HepG2 (cell line): ENCODE results near the gene TMEM14B. TPM values are rescaled to one million over a fixed set of nuclear protein-coding genes. Genes with fewer than 3 reads are reported as not detected.

ENCODE experiments used
- CREB1 ChIP-seq, 2 experiments: fragments of 450-650 bp in 1 of 2; IDR thresholded peaks; 2 replicates each; pipeline ENCODE4 v1.6.1; 2016 to 2017; ENCODE audit warnings: control low read depth in 1 of 2, mild to moderate bottlenecking in 1 of 2, missing compliant biosample characterization in 1 of 2, missing genetic modification characterization in 1 of 2
- NFATC3 ChIP-seq: sonication (generic); formaldehyde crosslinking; IDR thresholded peaks from 2 replicates; pipeline ENCODE4 v1.5.1; 2020; ENCODE audit warnings: mild to moderate bottlenecking, missing genetic modification reagents
- NFE2L2 ChIP-seq: fragments of 150-350 bp; IDR thresholded peaks from 2 replicates; pipeline ENCODE4 v1.6.1; 2014; ENCODE audit warnings: low read length
- NFRKB ChIP-seq: fragments of 450-650 bp; IDR thresholded peaks from 2 replicates; pipeline ENCODE4 v1.6.1; 2017
- NR2C2 ChIP-seq: sonication (generic); formaldehyde crosslinking; IDR thresholded peaks from 2 replicates; pipeline ENCODE4 v1.4.0; 2020; ENCODE audit warnings: missing genetic modification reagents, mild to moderate bottlenecking, moderate library complexity, borderline replicate concordance
- NR3C1 ChIP-seq: sonication (generic); formaldehyde crosslinking; IDR thresholded peaks from 2 replicates; pipeline ENCODE4 v1.4.0; 2020; ENCODE audit warnings: missing genetic modification reagents
- RXRB ChIP-seq: IDR thresholded peaks from 2 replicates; pipeline ENCODE4 v1.6.1; 2016; ENCODE audit warnings: borderline replicate concordance, missing genetic modification reagents, missing compliant biosample characterization
- SIX4 ChIP-seq: sonication (generic); formaldehyde crosslinking; IDR thresholded peaks from 2 replicates; pipeline ENCODE4 v1.4.0; 2020; ENCODE audit warnings: missing genetic modification reagents
- SOX5 ChIP-seq: IDR thresholded peaks from 2 replicates; pipeline ENCODE4 v1.6.1; 2016; ENCODE audit warnings: borderline replicate concordance
- SP5 ChIP-seq: IDR thresholded peaks from 2 replicates; pipeline ENCODE4 v1.6.1; 2016; ENCODE audit warnings: low read depth, borderline replicate concordance
- SRSF4 ChIP-seq: fragments of 200-400 bp; formaldehyde crosslinking; IDR thresholded peaks from one replicate; pipeline ENCODE4 v1.6.1; 2018; ENCODE audit warnings: mild to moderate bottlenecking, low read depth, low read length, moderate library complexity; ENCODE audit not compliant: poor library complexity, severe bottlenecking
- ZFY ChIP-seq: sonication (generic); formaldehyde crosslinking; IDR thresholded peaks from 2 replicates; pipeline ENCODE4 v1.4.0; 2020; ENCODE audit warnings: missing genetic modification reagents
- ZNF337 ChIP-seq: sonication (generic); formaldehyde crosslinking; IDR thresholded peaks from 2 replicates; pipeline ENCODE4 v1.5.1; 2020; ENCODE audit warnings: missing genetic modification reagents, low read depth, mild to moderate bottlenecking, borderline replicate concordance
- ZNF501 ChIP-seq: sonication (generic); formaldehyde crosslinking; IDR thresholded peaks from 2 replicates; pipeline ENCODE4 v1.5.1; 2020; ENCODE audit warnings: mild to moderate bottlenecking, moderate library complexity, missing genetic modification reagents
- ZNF761 ChIP-seq: sonication (generic); formaldehyde crosslinking; conservative IDR thresholded peaks from 2 replicates; pipeline ENCODE4 v1.4.0; 2020; ENCODE audit warnings: mild to moderate bottlenecking, missing genetic modification reagents
- ZNF883 ChIP-seq: sonication (generic); formaldehyde crosslinking; IDR thresholded peaks from 2 replicates; pipeline ENCODE4 v1.5.1; 2020; ENCODE audit warnings: mild to moderate bottlenecking, missing genetic modification reagents; ENCODE audit errors: not compliant biosample characterization
- ZSCAN25 ChIP-seq: sonication (generic); formaldehyde crosslinking; IDR thresholded peaks from 2 replicates; pipeline ENCODE4 v1.8.0; 2022; ENCODE audit warnings: mild to moderate bottlenecking, missing genetic modification reagents
- polyA plus RNA-seq, 8 experiments: library from polyadenylated mRNA; depleted of rRNA in 3 of 8; stranded (reverse) in 7 of 8; unstranded in 1 of 8; fragments of >200 nt; fragmentation: Illumina TruSeq in 4 of 8; extraction: Trizol in 4 of 8; gene quantifications; 2 replicates each; pipeline versions ENCODE4 v1.2.1 to v1.2.3, GENCODE V29; 2011 to 2016; ENCODE audit warnings: low read depth in 4 of 8, missing spikeins in 1 of 8, mixed read lengths in 1 of 8; ENCODE audit not compliant: insufficient read depth in 1 of 8
- total RNA-seq, 5 experiments: library from RNA; depleted of rRNA; stranded (reverse); fragments of >200 nt; fragmentation: Illumina TruSeq; extraction: Trizol; gene quantifications; 2 replicates each; pipeline ENCODE4 v1.2.3, GENCODE V29; 2016; ENCODE audit warnings: low read depth in 1 of 5
- TF ChIP-seq, protein P1 (sequence below), 2 experiments: IDR thresholded peaks; 2 replicates each; pipeline ENCODE4 v1.6.1; 2011 to 2012; ENCODE audit warnings: low read length in 2 of 2, borderline replicate concordance in 1 of 2, low read depth in 1 of 2, mild to moderate bottlenecking in 1 of 2, moderate library complexity in 1 of 2
- TF ChIP-seq, protein P2 (sequence below): IDR thresholded peaks from 2 replicates; pipeline ENCODE4 v1.6.1; 2016
- TF ChIP-seq, protein P3 (sequence below): sonication (generic); IDR thresholded peaks from 2 replicates; pipeline ENCODE4 v1.6.1; 2016; ENCODE audit warnings: low read depth, borderline replicate concordance
- TF ChIP-seq, protein P4 (sequence below): sonication (generic); formaldehyde crosslinking; IDR thresholded peaks from 2 replicates; pipeline ENCODE4 v1.8.1; 2023; ENCODE audit warnings: missing genetic modification reagents, inconsistent platforms, borderline replicate concordance

The TMEM14B gene
- total and polyA plus RNA-seq, 2 of the 13 experiments (the other 11 are each of a cell fraction or from before 2014, with no cell fraction given): 133 to 200 TPM

DNA sequence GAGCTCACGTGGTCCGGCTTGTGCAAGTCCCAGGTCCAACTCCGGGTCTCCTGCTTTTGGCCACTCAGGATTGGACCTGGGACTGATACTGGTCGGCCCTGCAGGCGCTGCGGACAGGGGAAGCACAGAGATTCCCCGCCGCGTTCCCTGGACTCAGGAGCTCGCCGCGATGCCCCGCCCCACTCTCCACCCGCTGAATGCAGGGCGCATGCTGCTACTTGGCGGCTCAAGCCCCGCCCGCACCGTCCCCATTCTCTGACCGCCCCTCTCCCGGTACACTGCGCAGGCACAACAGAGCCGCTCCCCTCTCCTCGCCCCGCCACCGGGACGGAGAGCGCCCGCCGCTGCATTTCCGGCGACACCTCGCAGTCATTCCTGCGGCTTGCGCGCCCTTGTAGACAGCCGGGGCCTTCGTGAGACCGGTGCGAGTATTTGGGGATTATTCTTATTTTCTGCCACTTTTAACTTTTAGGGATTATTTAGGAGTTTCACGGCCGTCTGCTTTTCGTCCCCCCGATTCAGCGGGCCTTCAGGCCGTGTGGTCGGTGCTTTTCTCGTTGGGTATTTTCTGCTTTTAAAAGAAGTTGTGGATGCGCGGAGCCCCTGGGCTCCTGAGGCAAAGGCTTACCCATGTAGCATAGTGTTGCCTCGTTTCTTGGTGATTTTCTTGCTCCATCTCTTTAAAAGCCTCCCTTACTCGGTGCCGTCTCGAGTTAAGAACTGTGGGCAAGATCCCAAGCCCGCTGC is 24.6 kb upstream of the TMEM14B start, which contains the start of gene TMEM14C (continued):
- TF ChIP-seq, protein P1, sequence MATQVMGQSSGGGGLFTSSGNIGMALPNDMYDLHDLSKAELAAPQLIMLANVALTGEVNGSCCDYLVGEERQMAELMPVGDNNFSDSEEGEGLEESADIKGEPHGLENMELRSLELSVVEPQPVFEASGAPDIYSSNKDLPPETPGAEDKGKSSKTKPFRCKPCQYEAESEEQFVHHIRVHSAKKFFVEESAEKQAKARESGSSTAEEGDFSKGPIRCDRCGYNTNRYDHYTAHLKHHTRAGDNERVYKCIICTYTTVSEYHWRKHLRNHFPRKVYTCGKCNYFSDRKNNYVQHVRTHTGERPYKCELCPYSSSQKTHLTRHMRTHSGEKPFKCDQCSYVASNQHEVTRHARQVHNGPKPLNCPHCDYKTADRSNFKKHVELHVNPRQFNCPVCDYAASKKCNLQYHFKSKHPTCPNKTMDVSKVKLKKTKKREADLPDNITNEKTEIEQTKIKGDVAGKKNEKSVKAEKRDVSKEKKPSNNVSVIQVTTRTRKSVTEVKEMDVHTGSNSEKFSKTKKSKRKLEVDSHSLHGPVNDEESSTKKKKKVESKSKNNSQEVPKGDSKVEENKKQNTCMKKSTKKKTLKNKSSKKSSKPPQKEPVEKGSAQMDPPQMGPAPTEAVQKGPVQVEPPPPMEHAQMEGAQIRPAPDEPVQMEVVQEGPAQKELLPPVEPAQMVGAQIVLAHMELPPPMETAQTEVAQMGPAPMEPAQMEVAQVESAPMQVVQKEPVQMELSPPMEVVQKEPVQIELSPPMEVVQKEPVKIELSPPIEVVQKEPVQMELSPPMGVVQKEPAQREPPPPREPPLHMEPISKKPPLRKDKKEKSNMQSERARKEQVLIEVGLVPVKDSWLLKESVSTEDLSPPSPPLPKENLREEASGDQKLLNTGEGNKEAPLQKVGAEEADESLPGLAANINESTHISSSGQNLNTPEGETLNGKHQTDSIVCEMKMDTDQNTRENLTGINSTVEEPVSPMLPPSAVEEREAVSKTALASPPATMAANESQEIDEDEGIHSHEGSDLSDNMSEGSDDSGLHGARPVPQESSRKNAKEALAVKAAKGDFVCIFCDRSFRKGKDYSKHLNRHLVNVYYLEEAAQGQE (IDR thresholded peaks at IDR 0.05; ENCODE audit: borderline replicate concordance in 1 of 2, low read depth in 1 of 2, low read length in 2 of 2): peak in 1 of 2 experiments; percentile 62; a peak in 1 of 4 replicates
- TF ChIP-seq ZNF883 (peak; percentile 93), CREB1 (IDR thresholded peaks at IDR 0.05) (peak; percentile 57), CREB1 (CRISPR knock-in tag; IDR thresholded peaks at IDR 0.05) (peak; percentile 54; the same call in 1 of the 2 replicates), NFE2L2 (no peak), NR3C1 (CRISPR knock-in tag) (no peak), SRSF4 (no peak), ZNF337 (peak; percentile 93), SOX5 (CRISPR knock-in tag) (peak; percentile 79; the same call in 1 of the 2 replicates), SIX4 (0 out of 2 replicates have a peak, but pooled peaks have one; percentile 24), ZSCAN25 (CRISPR knock-in tag) (peak; percentile 84), NFRKB (no peak), NFATC3 (CRISPR knock-in tag) (peak; percentile 85; the same call in 1 of the 2 replicates), ZNF501 (peak; percentile 99), RXRB (CRISPR knock-in tag) (peak; percentile 78; the same call in 1 of the 2 replicates), ZNF761 (peak; percentile 98), SP5 (CRISPR knock-in tag) (peak; percentile 96), NR2C2 (peak; percentile 78), ZFY (peak; percentile 84)
- TF ChIP-seq, protein P2, sequence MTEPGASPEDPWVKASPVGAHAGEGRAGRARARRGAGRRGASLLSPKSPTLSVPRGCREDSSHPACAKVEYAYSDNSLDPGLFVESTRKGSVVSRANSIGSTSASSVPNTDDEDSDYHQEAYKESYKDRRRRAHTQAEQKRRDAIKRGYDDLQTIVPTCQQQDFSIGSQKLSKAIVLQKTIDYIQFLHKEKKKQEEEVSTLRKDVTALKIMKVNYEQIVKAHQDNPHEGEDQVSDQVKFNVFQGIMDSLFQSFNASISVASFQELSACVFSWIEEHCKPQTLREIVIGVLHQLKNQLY (CRISPR knock-in tag): peak; percentile 61
- TF ChIP-seq, protein P3, sequence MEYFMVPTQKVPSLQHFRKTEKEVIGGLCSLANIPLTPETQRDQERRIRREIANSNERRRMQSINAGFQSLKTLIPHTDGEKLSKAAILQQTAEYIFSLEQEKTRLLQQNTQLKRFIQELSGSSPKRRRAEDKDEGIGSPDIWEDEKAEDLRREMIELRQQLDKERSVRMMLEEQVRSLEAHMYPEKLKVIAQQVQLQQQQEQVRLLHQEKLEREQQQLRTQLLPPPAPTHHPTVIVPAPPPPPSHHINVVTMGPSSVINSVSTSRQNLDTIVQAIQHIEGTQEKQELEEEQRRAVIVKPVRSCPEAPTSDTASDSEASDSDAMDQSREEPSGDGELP: no peak; the same call in 1 of the 2 replicates
- TF ChIP-seq, protein P4, sequence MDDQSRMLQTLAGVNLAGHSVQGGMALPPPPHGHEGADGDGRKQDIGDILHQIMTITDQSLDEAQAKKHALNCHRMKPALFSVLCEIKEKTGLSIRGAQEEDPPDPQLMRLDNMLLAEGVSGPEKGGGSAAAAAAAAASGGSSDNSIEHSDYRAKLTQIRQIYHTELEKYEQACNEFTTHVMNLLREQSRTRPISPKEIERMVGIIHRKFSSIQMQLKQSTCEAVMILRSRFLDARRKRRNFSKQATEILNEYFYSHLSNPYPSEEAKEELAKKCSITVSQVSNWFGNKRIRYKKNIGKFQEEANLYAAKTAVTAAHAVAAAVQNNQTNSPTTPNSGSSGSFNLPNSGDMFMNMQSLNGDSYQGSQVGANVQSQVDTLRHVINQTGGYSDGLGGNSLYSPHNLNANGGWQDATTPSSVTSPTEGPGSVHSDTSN: no peak
